Measurements from ENCODE around the gene ULK4.

DNA sequence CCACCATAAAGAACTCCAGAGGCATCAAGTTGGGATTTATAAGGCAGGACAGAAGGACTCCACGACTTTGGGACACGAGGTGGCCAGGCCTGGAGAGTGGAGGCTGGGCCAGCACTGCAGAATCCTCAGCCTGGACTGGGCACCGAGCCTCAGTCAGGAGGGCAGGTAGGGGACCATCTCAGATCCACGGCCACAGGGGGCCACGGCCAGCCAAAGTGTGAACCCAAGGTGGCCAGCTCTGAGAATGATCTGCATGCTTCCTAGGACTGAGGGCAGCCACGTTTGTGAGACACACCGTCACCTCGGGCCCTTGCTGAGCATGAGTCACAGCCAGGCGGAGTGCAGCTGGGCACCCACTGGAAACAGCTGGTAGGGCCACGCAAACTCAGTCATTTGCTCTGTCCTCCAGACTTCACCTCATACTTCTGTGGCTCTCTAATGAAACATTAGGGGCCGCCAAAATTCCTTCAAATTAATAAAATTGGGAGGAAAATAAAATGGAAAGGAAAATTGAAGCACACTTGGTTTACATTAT is 696.8 kb downstream of the ULK4 start:
- TF ChIP-seq FOXA1 (IDR thresholded peaks at IDR 0.05) (no peak), TARDBP (IDR thresholded peaks at IDR 0.05) (no peak), LEF1 (IDR thresholded peaks at IDR 0.05; ENCODE audit: borderline replicate concordance) (no peak), SUZ12 (IDR thresholded peaks at IDR 0.05) (no peak), SP1 (IDR thresholded peaks at IDR 0.05) (no peak), HDGF (IDR thresholded peaks at IDR 0.05; ENCODE audit: borderline replicate concordance) (no peak), NFRKB (IDR thresholded peaks at IDR 0.05) (no peak)
- TF ChIP-seq, protein P1, sequence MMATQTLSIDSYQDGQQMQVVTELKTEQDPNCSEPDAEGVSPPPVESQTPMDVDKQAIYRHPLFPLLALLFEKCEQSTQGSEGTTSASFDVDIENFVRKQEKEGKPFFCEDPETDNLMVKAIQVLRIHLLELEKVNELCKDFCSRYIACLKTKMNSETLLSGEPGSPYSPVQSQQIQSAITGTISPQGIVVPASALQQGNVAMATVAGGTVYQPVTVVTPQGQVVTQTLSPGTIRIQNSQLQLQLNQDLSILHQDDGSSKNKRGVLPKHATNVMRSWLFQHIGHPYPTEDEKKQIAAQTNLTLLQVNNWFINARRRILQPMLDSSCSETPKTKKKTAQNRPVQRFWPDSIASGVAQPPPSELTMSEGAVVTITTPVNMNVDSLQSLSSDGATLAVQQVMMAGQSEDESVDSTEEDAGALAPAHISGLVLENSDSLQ (IDR thresholded peaks at IDR 0.05), result no peak
